ENCODE measurements around the gene RAP1GAP2. TPM values are rescaled to one million over a fixed set of nuclear protein-coding genes. Genes with fewer than 3 reads are reported as not detected.

RAP1GAP2 gene
- total RNA-seq, 4 donors from 2014 or later: 1.5 to 23.1 (median 6.7) TPM

DNA sequence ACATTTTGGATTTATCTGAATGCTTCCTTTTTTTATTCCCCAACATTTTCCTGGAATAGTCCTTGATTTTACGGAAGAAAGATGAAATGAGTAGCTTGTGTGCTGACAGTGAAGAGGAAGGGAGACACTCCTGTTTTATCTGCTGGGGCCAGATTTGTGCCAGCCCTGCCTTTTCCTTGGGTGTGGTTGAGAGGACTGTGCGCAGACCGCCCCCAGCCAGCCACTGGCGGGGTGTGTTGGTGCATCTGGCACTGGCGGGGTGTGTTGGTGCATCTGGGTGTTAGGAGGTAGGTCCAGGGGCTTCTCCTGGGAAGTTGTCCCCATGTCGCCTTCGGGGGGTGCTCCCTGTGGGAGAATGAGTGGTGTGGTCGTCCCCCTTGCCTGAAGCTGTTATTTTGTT, 39.5 kb downstream of the RAP1GAP2 start:
- no peaks in the 10 kb centered on the region for H3K4me1 ChIP-seq
- intact Hi-C loops (cut with DNase I; ENCODE audit: low total_unique reads): no loop called here
- H3K9me3 ChIP-seq: no peaks in the 10 kb centered on the region
- H3K36me3 ChIP-seq: no peaks in the 10 kb centered on the region
- no peaks in the 10 kb centered on the region for H3K27me3 ChIP-seq
- TF ChIP-seq, protein P1, sequence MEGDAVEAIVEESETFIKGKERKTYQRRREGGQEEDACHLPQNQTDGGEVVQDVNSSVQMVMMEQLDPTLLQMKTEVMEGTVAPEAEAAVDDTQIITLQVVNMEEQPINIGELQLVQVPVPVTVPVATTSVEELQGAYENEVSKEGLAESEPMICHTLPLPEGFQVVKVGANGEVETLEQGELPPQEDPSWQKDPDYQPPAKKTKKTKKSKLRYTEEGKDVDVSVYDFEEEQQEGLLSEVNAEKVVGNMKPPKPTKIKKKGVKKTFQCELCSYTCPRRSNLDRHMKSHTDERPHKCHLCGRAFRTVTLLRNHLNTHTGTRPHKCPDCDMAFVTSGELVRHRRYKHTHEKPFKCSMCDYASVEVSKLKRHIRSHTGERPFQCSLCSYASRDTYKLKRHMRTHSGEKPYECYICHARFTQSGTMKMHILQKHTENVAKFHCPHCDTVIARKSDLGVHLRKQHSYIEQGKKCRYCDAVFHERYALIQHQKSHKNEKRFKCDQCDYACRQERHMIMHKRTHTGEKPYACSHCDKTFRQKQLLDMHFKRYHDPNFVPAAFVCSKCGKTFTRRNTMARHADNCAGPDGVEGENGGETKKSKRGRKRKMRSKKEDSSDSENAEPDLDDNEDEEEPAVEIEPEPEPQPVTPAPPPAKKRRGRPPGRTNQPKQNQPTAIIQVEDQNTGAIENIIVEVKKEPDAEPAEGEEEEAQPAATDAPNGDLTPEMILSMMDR (IDR thresholded peaks at IDR 0.05): no peak
- TF ChIP-seq POLR2A (IDR thresholded peaks at IDR 0.05): no peak
- H3K4me3 ChIP-seq: no peak overlapping the region
- H3K27ac ChIP-seq: no peak overlapping the region
- DNase-seq: no peak

DNA sequence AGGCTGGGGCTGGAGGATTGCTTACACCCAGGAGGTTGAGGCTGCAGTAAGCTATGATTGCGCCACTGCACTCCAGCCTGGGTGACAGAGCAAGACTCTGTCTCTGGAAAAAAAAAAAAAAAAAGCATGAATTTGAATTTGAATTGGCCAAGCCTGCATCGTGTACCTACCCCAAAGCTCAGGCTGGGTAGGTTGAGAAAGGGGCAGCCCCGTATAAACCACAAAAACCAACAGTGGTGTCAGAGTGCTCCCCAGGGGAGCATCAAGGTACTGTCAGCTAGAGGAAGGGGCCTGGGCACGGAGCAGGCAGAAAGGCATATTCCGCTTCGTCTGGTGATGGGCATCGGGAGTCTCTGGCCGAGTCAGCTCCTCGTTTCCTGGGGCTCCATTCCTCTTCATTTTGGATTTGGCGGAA, 40.9 kb downstream of the RAP1GAP2 start:
- Histone ChIP-seq H3K4me1 (no peaks in the 10 kb centered on the region), H3K36me3 (no peaks in the 10 kb centered on the region), H3K9me3 (no peaks in the 10 kb centered on the region), H3K27me3 (no peaks in the 10 kb centered on the region), H3K4me3 (no peak overlapping the region), H3K27ac (no peak overlapping the region)
- no peak for DNase-seq
- TF ChIP-seq, protein P1 (IDR thresholded peaks at IDR 0.05): no peak
- TF ChIP-seq POLR2A (IDR thresholded peaks at IDR 0.05): no peak
- intact Hi-C loops (cut with DNase I; ENCODE audit: low total_unique reads): no loop called here

DNA sequence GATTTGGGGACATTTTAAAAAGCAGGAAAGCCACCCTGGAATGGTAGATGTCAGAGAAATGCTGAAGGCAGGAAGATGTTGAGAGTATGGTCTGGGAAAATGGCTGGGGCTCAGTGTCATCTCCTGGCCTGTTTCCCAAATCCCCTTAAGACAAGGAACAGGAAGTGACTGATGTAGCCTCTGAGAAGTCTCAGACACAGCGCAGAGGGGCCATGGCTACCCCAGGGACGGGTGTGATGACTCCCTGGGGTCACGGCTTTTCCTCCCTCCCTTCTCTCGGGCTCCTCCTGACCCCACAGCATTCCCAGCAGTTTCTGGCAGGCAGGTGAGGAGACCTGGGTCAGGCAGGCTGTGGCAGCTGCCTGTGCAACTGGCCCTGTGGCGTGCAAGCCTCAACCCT, 45.4 kb downstream of the RAP1GAP2 start:
- H3K27ac ChIP-seq: no peak overlapping the region
- H3K9me3 ChIP-seq: no peaks in the 10 kb centered on the region
- TF ChIP-seq POLR2A (IDR thresholded peaks at IDR 0.05): no peak
- TF ChIP-seq, protein P1 (IDR thresholded peaks at IDR 0.05): no peak
- DNase-seq: no peak
- intact Hi-C loops (cut with DNase I; ENCODE audit: low total_unique reads): no loop called here
- no peaks in the 10 kb centered on the region for H3K27me3 ChIP-seq
- no peaks in the 10 kb centered on the region for H3K36me3 ChIP-seq
- H3K4me1 ChIP-seq: no peaks in the 10 kb centered on the region
- no peak overlapping the region for H3K4me3 ChIP-seq

DNA sequence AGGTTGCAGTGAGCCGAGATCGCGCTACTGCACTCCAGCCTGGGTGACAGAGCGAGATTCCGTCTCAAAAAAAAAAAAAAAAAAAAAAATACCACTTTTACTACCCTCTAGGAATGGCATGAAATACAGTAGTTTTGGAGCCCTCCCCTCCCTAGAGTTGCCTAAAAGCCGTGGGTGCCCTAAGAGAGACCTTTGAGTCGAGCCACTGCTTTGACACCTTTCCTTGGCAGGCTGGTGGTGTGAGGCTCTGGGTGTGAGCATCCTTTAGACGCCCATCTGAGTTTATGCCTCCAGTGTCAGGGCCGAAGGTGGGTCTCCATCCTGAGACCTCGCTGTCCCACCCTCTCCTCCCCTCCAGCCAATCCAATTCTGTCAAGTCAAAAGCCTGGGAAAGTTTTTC, 46.2 kb downstream of the RAP1GAP2 start:
- TF ChIP-seq, protein P1 (IDR thresholded peaks at IDR 0.05): no peak
- no peaks in the 10 kb centered on the region for H3K9me3 ChIP-seq
- intact Hi-C loops (cut with DNase I; ENCODE audit: low total_unique reads): no loop called here

DNA sequence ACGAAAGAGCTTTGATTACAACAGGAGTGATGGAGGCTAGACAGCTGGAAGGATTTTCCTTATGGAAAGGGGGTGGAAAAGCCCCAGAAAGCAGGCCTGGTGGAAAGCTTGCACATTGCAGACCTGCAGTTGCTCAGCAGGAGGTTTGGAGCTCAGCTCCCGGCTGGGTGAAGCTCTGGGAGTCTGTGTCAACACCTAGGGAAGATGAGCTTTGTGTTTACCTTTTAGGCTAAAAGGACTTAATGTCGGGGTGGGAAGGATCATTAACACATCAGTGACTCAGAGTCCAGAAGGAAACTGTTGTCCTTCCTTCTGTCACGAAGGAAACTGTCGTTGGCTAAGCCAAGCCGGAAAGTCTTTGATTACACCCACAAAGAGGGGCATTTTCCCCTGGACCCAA, 48.2 kb downstream of the RAP1GAP2 start:
- Histone ChIP-seq H3K27me3 (no peaks in the 10 kb centered on the region), H3K4me1 (no peaks in the 10 kb centered on the region), H3K27ac (no peak overlapping the region), H3K4me3 (no peak overlapping the region), H3K9me3 (no peaks in the 10 kb centered on the region), H3K36me3 (no peaks in the 10 kb centered on the region)
- TF ChIP-seq, protein P1 (IDR thresholded peaks at IDR 0.05): no peak
- TF ChIP-seq POLR2A (IDR thresholded peaks at IDR 0.05): no peak
- intact Hi-C loops (cut with DNase I; ENCODE audit: low total_unique reads): no loop called here
- DNase-seq: no peak

More for the DNA sequence above, 46.2 kb downstream of the RAP1GAP2 start:
- Histone ChIP-seq H3K27ac (no peak overlapping the region), H3K27me3 (no peaks in the 10 kb centered on the region), H3K36me3 (no peaks in the 10 kb centered on the region), H3K4me1 (no peaks in the 10 kb centered on the region), H3K4me3 (no peak overlapping the region)
- no peak for DNase-seq

All from uterus (tissue), 4 donors.